ENCODE data around the gene AARS1. TPM values are rescaled to one million over a fixed set of nuclear protein-coding genes. Genes with fewer than 3 reads are reported as not detected.
"Not testable (repeated sequence)": the region's sequence is repeated elsewhere in the genome, so short reads cannot be mapped to it uniquely, and the experiment has no call there.

AARS1 gene
- total and polyA plus RNA-seq, 2 of the 8 experiments (the other 6 are each of a cell fraction or from before 2014, with no cell fraction given): 130 to 235 TPM

DNA sequence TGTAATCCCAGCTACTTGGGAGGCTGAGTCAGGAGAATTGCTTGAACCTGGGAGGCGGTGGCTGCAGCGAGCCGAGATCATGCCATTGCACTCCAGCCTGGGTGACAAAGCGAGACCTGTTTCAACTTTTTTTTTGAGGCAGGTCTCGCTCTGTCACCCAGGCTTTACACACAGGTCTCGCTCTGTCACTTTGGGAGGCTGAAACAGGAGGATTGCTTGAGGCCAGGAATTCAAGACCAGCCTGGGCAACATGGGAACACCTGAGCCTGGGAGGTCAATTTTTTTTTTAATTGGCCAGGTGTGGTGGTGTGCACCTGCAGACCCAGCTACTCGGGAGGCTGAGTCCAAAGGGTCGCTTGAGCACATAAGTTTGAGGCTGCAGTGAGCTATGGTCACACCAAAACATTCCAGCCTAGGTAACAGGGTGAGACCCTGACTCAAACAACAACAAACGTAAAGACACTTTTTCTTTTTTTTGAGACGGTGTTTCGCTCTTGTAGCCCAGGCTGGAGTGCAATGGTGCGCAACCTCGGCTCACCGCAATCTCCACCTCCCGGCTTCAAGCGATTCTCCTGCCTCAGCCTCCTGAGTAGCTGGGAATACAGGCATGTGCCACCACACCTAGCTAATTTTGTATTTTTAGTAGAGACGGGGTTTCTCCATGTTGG is 1.9 kb downstream of the AARS1 start:
- not testable (repeated sequence) for H3K4me1 ChIP-seq (replicated peaks in 1 of 4; ENCODE audit: control insufficient read depth in 3 of 4, insufficient read depth in 4 of 4, low read length in 3 of 4); H4K8ac ChIP-seq (ENCODE audit: extremely low read depth, insufficient read depth, low read length); H4K91ac ChIP-seq (replicated peaks; ENCODE audit: insufficient read length, low read length); H3K9me3 ChIP-seq (ENCODE audit: insufficient read depth in 2 of 2, low read depth in 1 of 2, low read length in 1 of 2); H3K4ac ChIP-seq (replicated peaks; ENCODE audit: insufficient read length, low read depth, low read length); H3K9ac ChIP-seq (replicated peaks in 1 of 4; ENCODE audit: extremely low read depth in 1 of 4, low read depth in 3 of 4, low read length in 3 of 4); H2BK5ac ChIP-seq (ENCODE audit: low read depth, low read length); H3K56ac ChIP-seq (replicated peaks; ENCODE audit: insufficient read length, low read depth, low read length); H2AK5ac ChIP-seq (ENCODE audit: low read depth, low read length); H2AFZ ChIP-seq (ENCODE audit: low read length); FAIRE-seq; H3K27me3 ChIP-seq (replicated peaks in 1 of 4; ENCODE audit: control insufficient read depth in 3 of 4, extremely low read depth in 1 of 4, insufficient read depth in 3 of 4, low read length in 3 of 4); H2BK120ac ChIP-seq (replicated peaks; ENCODE audit: low read depth, low read length); H3K18ac ChIP-seq (ENCODE audit: extremely low read depth, low read length); H3K23me2 ChIP-seq (ENCODE audit: low read depth, low read length); H2BK12ac ChIP-seq (ENCODE audit: low read depth, low read length); H3K27ac ChIP-seq (ENCODE audit: low read depth, low read length); H2BK20ac ChIP-seq (ENCODE audit: low read length); H2BK15ac ChIP-seq (ENCODE audit: low read length); H3K14ac ChIP-seq (ENCODE audit: insufficient read length); DNase-seq (ENCODE audit: low read depth in 1 of 2, low spot score in 2 of 2); H4K5ac ChIP-seq (ENCODE audit: insufficient read length, low read depth, low read length); H3K23ac ChIP-seq (ENCODE audit: insufficient read length)
- POLR2A ChIA-PET (ENCODE audit: partially characterized antibody): interaction anchor here (0.7 to 24.1 kb wide), 16 partner anchors 8 to 166 kb away, joined by 3 to 414 read pairs (median 6); partner anchors contain the start of genes DDX19A, DDX19B, EXOSC6 and FCSK
- Histone ChIP-seq H3K4me2 (ENCODE audit: insufficient read depth in 1 of 2, low read depth in 2 of 2, low read length in 2 of 2) (peak overlapping the region; percentile 62 to 71), H3K4me3 (ENCODE audit: extremely low read depth in 1 of 4, insufficient read depth in 2 of 4, low read depth in 3 of 4, low read length in 4 of 4) (peak overlapping the region in 3 of 4 experiments; percentile 84 to 95 (median 88); a peak in 6 of 8 replicates), H3K79me2 (ENCODE audit: control insufficient read depth in 1 of 2, insufficient read depth in 2 of 2, low read length in 2 of 2) (peaks cover 16 to 59% of the 10 kb centered on the region in 2 experiments), H3K36me3 (ENCODE audit: control insufficient read depth in 2 of 4, insufficient read depth in 4 of 4, low read length in 3 of 4) (peaks cover 14 to 41% (median 27%) of the 10 kb centered on the region in 4 experiments), H3K79me1 (ENCODE audit: low read depth, low read length) (0 out of 2 replicates have a peak, but pooled peaks cover 12% of the 10 kb centered on the region), H4K20me1 (replicated peaks in 1 of 2; ENCODE audit: control insufficient read depth in 1 of 2, insufficient read depth in 2 of 2, low read length in 2 of 2) (peaks cover 2 to 11% of the 10 kb centered on the region in 2 experiments)
- CTCF ChIA-PET (ENCODE audit: partially characterized antibody): interaction anchor here (0.7 to 5.5 kb wide), 4 partner anchors 20 to 178 kb away, joined by 3 to 24 read pairs (median 13); partner anchors contain the start of gene EXOSC6
- TF ChIP-seq POLR2AphosphoS5 (IDR thresholded peaks at IDR 0.05; ENCODE audit: low read depth, low read length) (0 out of 2 replicates have a peak, but pooled peaks have one; percentile 27), POLR2A (IDR thresholded peaks at IDR 0.05; ENCODE audit: control extremely low read depth in 1 of 2, low read depth in 2 of 2, low read length in 2 of 2) (peak in 1 of 2 experiments; percentile 67; a peak in 2 of 3 replicates)
- 93% methylated on average over 17 of the region's 17 CpGs; no CpG with 5 or more reads in 1 of the 2 experiments for WGBS, 2 experiments (ENCODE audit: extremely low coverage in 1 of 2, insufficient coverage in 1 of 2, insufficient read length in 1 of 2, insufficient replicate concordance in 2 of 2, low coverage in 1 of 2, low lambda C conversion rate in 2 of 2, missing lambda C conversion rate in 1 of 2)

All from H1 (cell line).